Mammary epithelial cell (primary cell): ENCODE measurements around the gene PTGDS.

Experiments
- EZH2 ChIP-seq: IDR thresholded peaks from 2 replicates; pipeline ENCODE4 v1.6.1; 2012; ENCODE audit warnings: low read length, inconsistent platforms, borderline replicate concordance
- TF ChIP-seq, protein P1 (sequence below), 2 donors: IDR thresholded peaks in 1 of 2; conservative IDR thresholded peaks in 1 of 2; 2 replicates each; pipeline ENCODE4 v1.5.1; 2011 to 2012; ENCODE audit warnings: inconsistent platforms in 2 of 2, low read length in 2 of 2, mild to moderate bottlenecking in 2 of 2, control low read depth in 1 of 2, low read depth in 1 of 2; ENCODE audit not compliant: insufficient read depth in 1 of 2; ENCODE audit errors: extremely low read depth in 1 of 2

- TF ChIP-seq, protein P1, sequence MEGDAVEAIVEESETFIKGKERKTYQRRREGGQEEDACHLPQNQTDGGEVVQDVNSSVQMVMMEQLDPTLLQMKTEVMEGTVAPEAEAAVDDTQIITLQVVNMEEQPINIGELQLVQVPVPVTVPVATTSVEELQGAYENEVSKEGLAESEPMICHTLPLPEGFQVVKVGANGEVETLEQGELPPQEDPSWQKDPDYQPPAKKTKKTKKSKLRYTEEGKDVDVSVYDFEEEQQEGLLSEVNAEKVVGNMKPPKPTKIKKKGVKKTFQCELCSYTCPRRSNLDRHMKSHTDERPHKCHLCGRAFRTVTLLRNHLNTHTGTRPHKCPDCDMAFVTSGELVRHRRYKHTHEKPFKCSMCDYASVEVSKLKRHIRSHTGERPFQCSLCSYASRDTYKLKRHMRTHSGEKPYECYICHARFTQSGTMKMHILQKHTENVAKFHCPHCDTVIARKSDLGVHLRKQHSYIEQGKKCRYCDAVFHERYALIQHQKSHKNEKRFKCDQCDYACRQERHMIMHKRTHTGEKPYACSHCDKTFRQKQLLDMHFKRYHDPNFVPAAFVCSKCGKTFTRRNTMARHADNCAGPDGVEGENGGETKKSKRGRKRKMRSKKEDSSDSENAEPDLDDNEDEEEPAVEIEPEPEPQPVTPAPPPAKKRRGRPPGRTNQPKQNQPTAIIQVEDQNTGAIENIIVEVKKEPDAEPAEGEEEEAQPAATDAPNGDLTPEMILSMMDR (conservative IDR thresholded peaks at IDR 0.05 in 1 of 2, IDR thresholded peaks at IDR 0.05 in 1 of 2; ENCODE audit: extremely low read depth in 1 of 2, insufficient read depth in 1 of 2, low read depth in 1 of 2, low read length in 2 of 2) = no peak
- no peak for TF ChIP-seq EZH2
Measured at GRCh38 chr9:136995772-136996311, 18.5 kb downstream of the PTGDS start.
